ENCODE measurements around the gene PPARD.

GRCh38 chr6:35402136-35402855 is 59.9 kb downstream of the PPARD start:
- TF ChIP-seq CTCF (conservative IDR thresholded peaks at IDR 0.05; ENCODE audit: low read length) = no peak
- TF ChIP-seq EZH2phosphoT487 (IDR thresholded peaks at IDR 0.05; ENCODE audit: borderline replicate concordance, low read depth, low read length) = no peak

Data from OCI-LY7 (cell line).